IPS-20b (cell line): ENCODE measurements around the gene DNMT3B.

Experiments used
- H3K27ac ChIP-seq: one replicate; pipeline ENCODE4 v1.5.1; 2013; ENCODE audit warnings: low read length
- H3K27me3 ChIP-seq: 2 replicates; pipeline ENCODE4 v1.6.1; 2013; ENCODE audit warnings: mild to moderate bottlenecking, low read length, inconsistent platforms; ENCODE audit not compliant: insufficient read depth
- H3K36me3 ChIP-seq: 2 replicates; pipeline ENCODE4 v1.6.1; 2013; ENCODE audit warnings: low read depth, mild to moderate bottlenecking, inconsistent platforms, low read length, moderate library complexity; ENCODE audit not compliant: insufficient read depth
- H3K4me1 ChIP-seq: 2 replicates; pipeline ENCODE4 v1.6.1; 2013; ENCODE audit warnings: mild to moderate bottlenecking, control low read depth, inconsistent platforms, low read length, moderate library complexity; ENCODE audit not compliant: insufficient read depth
- H3K4me3 ChIP-seq: 2 replicates; pipeline ENCODE4 v1.5.1; 2013; ENCODE audit warnings: mild to moderate bottlenecking, low read length, inconsistent platforms
- H3K9ac ChIP-seq: 2 replicates; pipeline ENCODE4 v1.6.1; 2013; ENCODE audit warnings: low read depth, mild to moderate bottlenecking, inconsistent platforms, low read length, moderate library complexity
- H3K9me3 ChIP-seq: 2 replicates; pipeline ENCODE4 v1.6.1; 2013; ENCODE audit warnings: mild to moderate bottlenecking, low read depth, low read length, inconsistent platforms; ENCODE audit not compliant: insufficient read depth

The DNMT3B gene

GRCh38 chr20:32837157-32837556 is 75.0 kb downstream of the DNMT3B start:
- Histone ChIP-seq H3K9ac (no peak overlapping the region), H3K4me1 (no peaks in the 10 kb centered on the region), H3K4me3 (no peak overlapping the region), H3K27ac (no peak overlapping the region), H3K27me3 (no peaks in the 10 kb centered on the region), H3K9me3 (no peaks in the 10 kb centered on the region), H3K36me3 (peaks cover 89% of the 10 kb centered on the region)

- Histone ChIP-seq H3K36me3 (peaks cover 89% of the 10 kb centered on the region), H3K9ac (no peak overlapping the region)
These were observed 77.2 kb downstream of the DNMT3B start for GRCh38 chr20:32839227-32839981.

GRCh38 chr20:32839982-32840285 is 77.7 kb downstream of the DNMT3B start:
- Histone ChIP-seq H3K36me3 (peaks cover 89% of the 10 kb centered on the region), H3K27ac (no peak overlapping the region), H3K27me3 (no peaks in the 10 kb centered on the region), H3K9ac (no peak overlapping the region), H3K9me3 (no peaks in the 10 kb centered on the region), H3K4me3 (no peak overlapping the region), H3K4me1 (no peaks in the 10 kb centered on the region)

More at GRCh38 chr20:32839227-32839981, 77.2 kb downstream of the DNMT3B start:
- Histone ChIP-seq H3K4me3 (no peak overlapping the region), H3K4me1 (no peaks in the 10 kb centered on the region), H3K9me3 (no peaks in the 10 kb centered on the region), H3K27ac (no peak overlapping the region), H3K27me3 (no peaks in the 10 kb centered on the region)

GRCh38 chr20:32841174-32841573 is 79.0 kb downstream of the DNMT3B start:
- H3K9me3 ChIP-seq: no peaks in the 10 kb centered on the region
- no peak overlapping the region for H3K9ac ChIP-seq
- no peaks in the 10 kb centered on the region for H3K27me3 ChIP-seq
- H3K4me1 ChIP-seq: no peaks in the 10 kb centered on the region
- no peak overlapping the region for H3K4me3 ChIP-seq
- no peak overlapping the region for H3K27ac ChIP-seq
- H3K36me3 ChIP-seq: peaks cover 90% of the 10 kb centered on the region

- H3K4me3 ChIP-seq: no peak overlapping the region
- H3K9ac ChIP-seq: no peak overlapping the region
- no peaks in the 10 kb centered on the region for H3K9me3 ChIP-seq
- no peaks in the 10 kb centered on the region for H3K27me3 ChIP-seq
- peaks cover 90% of the 10 kb centered on the region for H3K36me3 ChIP-seq
- no peaks in the 10 kb centered on the region for H3K4me1 ChIP-seq
- no peak overlapping the region for H3K27ac ChIP-seq
These were observed 79.4 kb downstream of the DNMT3B start for GRCh38 chr20:32841632-32842031.

- Histone ChIP-seq H3K4me1 (0 out of 2 replicates have a peak, but pooled peaks cover 3% of the 10 kb centered on the region), H3K27me3 (no peaks in the 10 kb centered on the region), H3K36me3 (peaks cover 90% of the 10 kb centered on the region), H3K9me3 (no peaks in the 10 kb centered on the region), H3K4me3 (no peak overlapping the region), H3K9ac (no peak overlapping the region), H3K27ac (no peak overlapping the region)
These were observed 80.7 kb downstream of the DNMT3B start for GRCh38 chr20:32842688-32843524.

- Histone ChIP-seq H3K9me3 (no peaks in the 10 kb centered on the region), H3K4me3 (no peak overlapping the region), H3K36me3 (peaks cover 87% of the 10 kb centered on the region), H3K9ac (no peak overlapping the region), H3K27me3 (no peaks in the 10 kb centered on the region), H3K27ac (no peak overlapping the region), H3K4me1 (0 out of 2 replicates have a peak, but pooled peaks cover 3% of the 10 kb centered on the region)
These were observed 83.6 kb downstream of the DNMT3B start for GRCh38 chr20:32845786-32846185.

- Histone ChIP-seq H3K36me3 (peaks cover 89% of the 10 kb centered on the region), H3K9ac (no peak overlapping the region), H3K4me3 (no peak overlapping the region), H3K9me3 (no peaks in the 10 kb centered on the region), H3K27ac (no peak overlapping the region), H3K27me3 (no peaks in the 10 kb centered on the region), H3K4me1 (0 out of 2 replicates have a peak, but pooled peaks cover 3% of the 10 kb centered on the region)
These were observed 84.7 kb downstream of the DNMT3B start for GRCh38 chr20:32846852-32847251.

GRCh38 chr20:32847964-32848363 is 85.8 kb downstream of the DNMT3B start:
- no peak overlapping the region for H3K27ac ChIP-seq
- H3K36me3 ChIP-seq: peaks cover 90% of the 10 kb centered on the region
- no peak overlapping the region for H3K4me3 ChIP-seq
- H3K9ac ChIP-seq: 0 out of 2 replicates have a peak overlapping the region, but pooled peaks have one; percentile 3
- no peaks in the 10 kb centered on the region for H3K9me3 ChIP-seq
- H3K4me1 ChIP-seq: 0 out of 2 replicates have a peak, but pooled peaks cover 3% of the 10 kb centered on the region
- H3K27me3 ChIP-seq: no peaks in the 10 kb centered on the region

- H3K9ac ChIP-seq: 0 out of 2 replicates have a peak overlapping the region, but pooled peaks have one; percentile 3
- 0 out of 2 replicates have a peak, but pooled peaks cover 3% of the 10 kb centered on the region for H3K4me1 ChIP-seq
- no peak overlapping the region for H3K27ac ChIP-seq
- H3K9me3 ChIP-seq: no peaks in the 10 kb centered on the region
- H3K4me3 ChIP-seq: no peak overlapping the region
- no peaks in the 10 kb centered on the region for H3K27me3 ChIP-seq
- H3K36me3 ChIP-seq: peaks cover 83% of the 10 kb centered on the region
These were observed 86.7 kb downstream of the DNMT3B start for GRCh38 chr20:32848846-32849245.

- H3K9ac ChIP-seq: no peak overlapping the region
- H3K4me3 ChIP-seq: no peak overlapping the region
- H3K27ac ChIP-seq: no peak overlapping the region
- H3K27me3 ChIP-seq: no peaks in the 10 kb centered on the region
- 0 out of 2 replicates have a peak, but pooled peaks cover 3% of the 10 kb centered on the region for H3K4me1 ChIP-seq
- H3K36me3 ChIP-seq: peaks cover 83% of the 10 kb centered on the region
- H3K9me3 ChIP-seq: no peaks in the 10 kb centered on the region
These were observed 87.4 kb downstream of the DNMT3B start for GRCh38 chr20:32849577-32849976.
